Middle frontal gyrus (tissue), 1 donor: ENCODE measurements around the gene CFD.
"Not testable (repeated sequence)": the region's sequence is repeated elsewhere in the genome, so short reads cannot be mapped to it uniquely, and the experiment has no call there.

Experiments used
- DNase-seq: peaks from one replicate; pipeline ENCODE4 v3.0.0-alpha.2; 2015; ENCODE audit warnings: low spot score; ENCODE audit errors: extremely low spot score

CFD gene

GRCh38 chr19:871446-872265 is 12.2 kb downstream of the CFD start:
- no peak for DNase-seq

GRCh38 chr19:872266-872951 is 12.9 kb downstream of the CFD start:
- no peak for DNase-seq

- no peak for DNase-seq
Observed at GRCh38 chr19:873084-873483, 13.6 kb downstream of the CFD start.

GRCh38 chr19:873561-874041 is 14.1 kb downstream of the CFD start:
- DNase-seq, result no peak

GRCh38 chr19:875265-875879 is 15.9 kb downstream of the CFD start:
- DNase-seq, result no peak

- no peak for DNase-seq
Observed at GRCh38 chr19:876089-876488, 16.6 kb downstream of the CFD start.

GRCh38 chr19:876780-877314 is 17.4 kb downstream of the CFD start:
- DNase-seq, result no peak

- DNase-seq, result not testable (repeated sequence)
Observed at GRCh38 chr19:877992-878660, 18.7 kb downstream of the CFD start.

GRCh38 chr19:878751-879561 is 19.5 kb downstream of the CFD start:
- not testable (repeated sequence) for DNase-seq

GRCh38 chr19:879711-880438 is 20.4 kb downstream of the CFD start:
- no peak for DNase-seq

- no peak for DNase-seq
Observed at GRCh38 chr19:881385-882071, 22.1 kb downstream of the CFD start.

GRCh38 chr19:882871-883497 is 23.5 kb downstream of the CFD start:
- DNase-seq, result no peak

- no peak for DNase-seq
Observed at GRCh38 chr19:883661-884211, 24.3 kb downstream of the CFD start.

- DNase-seq, result no peak
Observed at GRCh38 chr19:884420-885211, 25.2 kb downstream of the CFD start.

GRCh38 chr19:885536-886224 is 26.2 kb downstream of the CFD start:
- DNase-seq, result no peak

- no peak for DNase-seq
Observed at GRCh38 chr19:887072-887471, 27.6 kb downstream of the CFD start.

- DNase-seq, result no peak
Observed at GRCh38 chr19:887599-887998, 28.1 kb downstream of the CFD start.
